DND-41 (cell line): ENCODE data around the gene ATP8A2.

Experiments
- ATAC-seq: fragments of 200-7000 bp; cut with Tn5 transposase; 3 replicates; pipeline ENCODE4 v1.9.1; 2021; ENCODE audit warnings: low read depth; ENCODE audit not compliant: insufficient read depth
- DNase-seq: peaks from one replicate; pipeline ENCODE4 v3.0.0-alpha.2; 2020
- H2AFZ ChIP-seq: 2 replicates; pipeline ENCODE4 v1.6.0; 2012; ENCODE audit warnings: low read depth, low read length
- H3K27ac ChIP-seq: 2 replicates; pipeline ENCODE4 v1.5.1; 2012; ENCODE audit warnings: low read length, inconsistent platforms
- H3K27me3 ChIP-seq: fragments of 200-600 bp; sonication (generic); 2 replicates; pipeline ENCODE4 v1.6.0; 2012; ENCODE audit warnings: low read length, mild to moderate bottlenecking, inconsistent platforms; ENCODE audit not compliant: insufficient read depth, poor library complexity
- H3K36me3 ChIP-seq: 2 replicates; pipeline ENCODE4 v1.5.1; 2012; ENCODE audit warnings: low read length, inconsistent platforms; ENCODE audit not compliant: insufficient read depth
- H3K4me1 ChIP-seq: 2 replicates; pipeline ENCODE4 v1.5.1; 2012; ENCODE audit warnings: mild to moderate bottlenecking, low read length; ENCODE audit not compliant: insufficient read depth
- H3K4me2 ChIP-seq: 2 replicates; pipeline ENCODE4 v1.6.0; 2012; ENCODE audit warnings: mild to moderate bottlenecking, moderate library complexity, low read length, inconsistent platforms; ENCODE audit not compliant: insufficient read depth
- H3K4me3 ChIP-seq, 2 experiments: fragments of 200-600 bp in 1 of 2; shearing (Covaris generic) in 1 of 2; 2 replicates each; pipeline ENCODE4 v1.5.1; 2012 to 2016; ENCODE audit warnings: inconsistent platforms in 2 of 2, low read length in 2 of 2, mild to moderate bottlenecking in 2 of 2, low read depth in 1 of 2, moderate library complexity in 1 of 2
- H3K79me2 ChIP-seq: 2 replicates; pipeline ENCODE4 v1.6.0; 2012; ENCODE audit warnings: low read length, inconsistent platforms; ENCODE audit not compliant: insufficient read depth
- H3K9ac ChIP-seq: 2 replicates; pipeline ENCODE4 v1.6.0; 2012; ENCODE audit warnings: low read depth, mild to moderate bottlenecking, inconsistent platforms, low read length, moderate library complexity
- H3K9me3 ChIP-seq: 2 replicates; pipeline ENCODE4 v1.5.1; 2012; ENCODE audit warnings: low read length, moderate library complexity, mild to moderate bottlenecking, inconsistent platforms; ENCODE audit not compliant: insufficient read depth, severe bottlenecking
- H4K20me1 ChIP-seq: 2 replicates; pipeline ENCODE4 v1.6.0; 2012; ENCODE audit warnings: low read length; ENCODE audit not compliant: insufficient read depth
- EZH2 ChIP-seq: IDR thresholded peaks from 3 replicates; pipeline ENCODE4 v1.6.1; 2012; ENCODE audit warnings: borderline replicate concordance, low read depth, mild to moderate bottlenecking, moderate library complexity, low read length, inconsistent platforms; ENCODE audit not compliant: severe bottlenecking
- TF ChIP-seq, protein P1 (sequence below): IDR thresholded peaks from 2 replicates; pipeline ENCODE4 v1.5.1; 2012; ENCODE audit warnings: borderline replicate concordance, low read length, moderate library complexity, mild to moderate bottlenecking; ENCODE audit not compliant: poor library complexity, severe bottlenecking; ENCODE audit errors: extremely low read depth

Gene ATP8A2

GRCh38 chr13:25848812-25849745 is 477.3 kb downstream of the ATP8A2 start:
- no peaks in the 10 kb centered on the region for H4K20me1 ChIP-seq
- DNase-seq = no peak
- peak overlapping the region; percentile 13; the same call in 1 of the 2 replicates for H3K4me2 ChIP-seq
- H3K4me3 ChIP-seq = no peak overlapping the region
- no peaks in the 10 kb centered on the region for H3K36me3 ChIP-seq
- peaks cover 79% of the 10 kb centered on the region for H3K4me1 ChIP-seq
- TF ChIP-seq, protein P1, sequence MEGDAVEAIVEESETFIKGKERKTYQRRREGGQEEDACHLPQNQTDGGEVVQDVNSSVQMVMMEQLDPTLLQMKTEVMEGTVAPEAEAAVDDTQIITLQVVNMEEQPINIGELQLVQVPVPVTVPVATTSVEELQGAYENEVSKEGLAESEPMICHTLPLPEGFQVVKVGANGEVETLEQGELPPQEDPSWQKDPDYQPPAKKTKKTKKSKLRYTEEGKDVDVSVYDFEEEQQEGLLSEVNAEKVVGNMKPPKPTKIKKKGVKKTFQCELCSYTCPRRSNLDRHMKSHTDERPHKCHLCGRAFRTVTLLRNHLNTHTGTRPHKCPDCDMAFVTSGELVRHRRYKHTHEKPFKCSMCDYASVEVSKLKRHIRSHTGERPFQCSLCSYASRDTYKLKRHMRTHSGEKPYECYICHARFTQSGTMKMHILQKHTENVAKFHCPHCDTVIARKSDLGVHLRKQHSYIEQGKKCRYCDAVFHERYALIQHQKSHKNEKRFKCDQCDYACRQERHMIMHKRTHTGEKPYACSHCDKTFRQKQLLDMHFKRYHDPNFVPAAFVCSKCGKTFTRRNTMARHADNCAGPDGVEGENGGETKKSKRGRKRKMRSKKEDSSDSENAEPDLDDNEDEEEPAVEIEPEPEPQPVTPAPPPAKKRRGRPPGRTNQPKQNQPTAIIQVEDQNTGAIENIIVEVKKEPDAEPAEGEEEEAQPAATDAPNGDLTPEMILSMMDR = no peak
- no peak for TF ChIP-seq EZH2
- H3K9me3 ChIP-seq = no peaks in the 10 kb centered on the region
- peak; percentile 41; the same call in 1 of the 3 replicates for ATAC-seq
- H3K9ac ChIP-seq = peak overlapping the region; percentile 32; the same call in 1 of the 2 replicates
- H3K79me2 ChIP-seq = no peaks in the 10 kb centered on the region
- no peaks in the 10 kb centered on the region for H3K27me3 ChIP-seq
- H3K27ac ChIP-seq = peak overlapping the region; percentile 96
- H2AFZ ChIP-seq = 0 out of 2 replicates have a peak overlapping the region, but pooled peaks have one; percentile 12

DNA sequence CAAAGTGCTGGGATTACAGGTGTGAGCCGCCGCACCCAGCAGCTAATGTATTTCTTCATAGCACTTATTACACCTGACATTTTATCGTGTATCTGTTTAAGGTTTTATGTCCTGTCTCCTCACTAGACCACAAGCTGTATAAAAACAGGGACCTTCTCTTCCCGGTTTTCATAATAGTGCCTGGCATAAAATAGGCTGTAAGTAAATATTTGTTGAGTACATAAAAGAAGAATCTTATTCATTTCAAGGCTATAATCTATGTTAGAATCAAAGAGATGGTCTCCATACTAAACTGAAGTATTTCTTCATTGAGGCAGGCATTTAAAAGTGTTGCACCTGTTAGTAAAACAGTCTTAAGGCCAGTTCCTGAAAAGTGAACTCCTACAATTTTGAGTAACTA is 486.1 kb downstream of the ATP8A2 start:
- Histone ChIP-seq H3K9me3 (no peaks in the 10 kb centered on the region), H3K4me1 (peaks cover 9% of the 10 kb centered on the region), H4K20me1 (no peaks in the 10 kb centered on the region), H3K79me2 (no peaks in the 10 kb centered on the region), H2AFZ (no peak overlapping the region), H3K9ac (no peak overlapping the region), H3K27me3 (no peaks in the 10 kb centered on the region), H3K27ac (no peak overlapping the region), H3K36me3 (no peaks in the 10 kb centered on the region), H3K4me3 (no peak overlapping the region), H3K4me2 (no peak overlapping the region)
- ATAC-seq = no peak
- no peak for DNase-seq
- TF ChIP-seq EZH2 = no peak
- TF ChIP-seq, protein P1 = no peak

DNA sequence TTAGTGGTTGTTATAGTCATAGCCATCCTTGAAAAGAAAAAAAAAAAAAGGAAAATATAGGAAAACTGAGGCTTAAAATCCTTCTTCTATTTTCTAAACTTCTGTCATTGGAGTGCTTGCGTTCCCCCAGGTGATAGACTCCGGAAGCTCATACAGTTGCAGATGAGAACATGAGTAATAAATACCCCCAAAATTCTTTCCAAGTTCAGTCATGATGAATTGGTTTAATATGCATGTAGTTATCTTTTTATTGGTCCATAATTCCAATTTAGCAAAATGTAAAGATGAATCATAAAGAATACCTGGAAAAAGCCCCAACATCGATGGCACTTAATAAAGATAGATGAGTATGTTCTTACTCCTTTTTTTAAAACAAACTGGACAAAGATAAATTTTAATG is 487.8 kb downstream of the ATP8A2 start:
- no peaks in the 10 kb centered on the region for H4K20me1 ChIP-seq
- peaks cover 8% of the 10 kb centered on the region for H3K4me1 ChIP-seq
- no peak overlapping the region for H3K27ac ChIP-seq
- no peak overlapping the region for H3K4me2 ChIP-seq
- no peak overlapping the region for H3K4me3 ChIP-seq
- H2AFZ ChIP-seq = no peak overlapping the region
- TF ChIP-seq, protein P1 = no peak
- TF ChIP-seq EZH2 = no peak
- no peaks in the 10 kb centered on the region for H3K36me3 ChIP-seq
- DNase-seq (no peak), ATAC-seq (no peak)
- H3K27me3 ChIP-seq = no peaks in the 10 kb centered on the region
- H3K9me3 ChIP-seq = no peaks in the 10 kb centered on the region
- H3K79me2 ChIP-seq = no peaks in the 10 kb centered on the region
- no peak overlapping the region for H3K9ac ChIP-seq
